Jurkat, Clone E6-1 (cell line): ENCODE measurements around the gene WNT3.
"Not testable (repeated sequence)": the region's sequence is repeated elsewhere in the genome, so short reads cannot be mapped to it uniquely, and the experiment has no call there.

Source experiments
- DNase-seq: peaks from one replicate; pipeline ENCODE4 v3.0.0-alpha.2; 2011; ENCODE audit warnings: low read depth, low spot score
- H3K4me3 ChIP-seq: 2 replicates; pipeline ENCODE4 v1.5.1; 2011; ENCODE audit warnings: mild to moderate bottlenecking, low read length, control low read depth, moderate library complexity

The WNT3 gene

GRCh38 chr17:46817151-46817900 is 1.2 kb downstream of the WNT3 start:
- no peak overlapping the region for H3K4me3 ChIP-seq
- no peak for DNase-seq

DNA sequence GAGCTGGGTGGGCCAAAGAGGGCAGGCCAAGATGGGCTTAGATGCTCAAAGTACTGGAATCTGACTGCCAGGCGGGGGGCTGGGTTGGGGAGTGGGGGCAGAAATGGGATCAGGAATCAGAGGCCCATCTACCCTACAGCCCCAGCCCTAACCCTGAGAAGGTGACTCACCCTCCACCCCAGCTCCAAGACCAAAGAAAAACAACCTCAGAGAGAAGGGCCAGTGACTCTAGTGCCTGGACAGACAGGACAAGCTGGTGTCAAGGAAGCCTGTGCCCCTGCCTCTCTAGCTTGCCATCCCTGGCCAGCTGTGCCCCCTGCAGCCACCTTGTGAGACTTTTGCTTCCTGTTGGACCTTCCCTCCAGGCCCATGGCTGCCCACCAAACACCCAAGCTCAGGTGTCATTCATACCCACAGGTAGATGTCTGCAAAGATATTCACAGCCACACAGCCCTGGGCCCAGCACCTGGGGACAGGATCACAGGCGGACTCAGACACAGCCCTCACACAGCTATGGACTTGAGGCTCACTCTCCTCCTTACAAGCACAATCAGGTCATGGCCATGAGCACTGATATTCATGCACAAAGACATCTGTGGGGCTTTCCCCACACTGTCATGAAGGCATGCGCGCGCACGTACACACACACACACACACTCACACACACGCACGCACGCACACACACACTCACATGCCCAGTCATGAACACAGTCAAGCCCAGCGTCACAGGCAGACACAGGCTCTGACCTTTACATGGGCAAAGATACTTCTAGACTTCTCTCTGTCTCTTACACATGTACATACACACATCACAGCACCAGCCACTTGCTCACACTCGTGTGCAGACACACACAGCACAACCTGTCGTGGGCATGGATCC is 2.8 kb downstream of the WNT3 start:
- no peak overlapping the region for H3K4me3 ChIP-seq
- no peak for DNase-seq

DNA sequence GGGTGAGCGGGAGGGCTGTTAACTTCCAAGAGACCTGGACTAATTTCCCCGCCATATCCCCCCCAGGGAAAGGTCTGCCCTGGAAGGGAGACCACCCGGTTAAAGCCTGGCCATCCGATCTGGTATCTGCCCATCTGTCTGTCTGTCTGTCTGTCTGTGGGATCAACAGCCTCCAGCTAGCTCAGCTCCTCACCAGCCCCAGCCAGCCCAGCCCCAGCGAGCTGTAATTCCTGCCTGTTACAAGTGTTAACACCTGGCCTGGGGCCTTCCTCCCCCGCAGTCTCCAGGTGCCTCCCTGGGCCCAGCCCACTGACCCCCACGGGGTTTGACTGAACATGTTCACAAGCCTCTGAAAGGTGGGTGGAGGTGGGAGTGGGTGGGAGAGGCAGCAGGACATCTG is 4.0 kb downstream of the WNT3 start:
- DNase-seq = no peak
- no peak overlapping the region for H3K4me3 ChIP-seq

DNA sequence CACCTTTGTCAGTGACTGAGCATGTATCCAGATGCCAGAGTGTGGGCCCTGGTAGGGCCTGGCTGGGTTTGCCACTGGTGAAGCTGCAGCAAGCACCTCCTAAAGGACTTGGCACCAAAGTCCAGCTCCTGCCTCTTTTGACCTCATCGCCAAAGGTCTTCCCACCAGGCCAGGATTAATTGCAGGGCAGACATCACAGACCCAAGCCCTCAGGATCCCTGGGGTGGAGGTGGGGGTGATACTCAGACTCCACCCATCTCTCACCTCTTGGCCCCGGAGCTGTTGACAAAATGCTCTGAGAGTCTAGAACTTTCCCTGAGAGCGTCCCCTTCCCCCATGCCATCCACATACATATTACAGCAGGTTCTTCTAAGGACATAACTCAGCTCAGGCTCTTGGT is 4.6 kb downstream of the WNT3 start:
- DNase-seq = no peak

GRCh38 chr17:46812624-46813318 is 5.7 kb downstream of the WNT3 start:
- no peak for DNase-seq

More for the DNA sequence above, 4.6 kb downstream of the WNT3 start:
- no peak overlapping the region for H3K4me3 ChIP-seq

GRCh38 chr17:46811978-46812583 is 6.4 kb downstream of the WNT3 start:
- no peak for DNase-seq
- no peak overlapping the region for H3K4me3 ChIP-seq

More at GRCh38 chr17:46812624-46813318, 5.7 kb downstream of the WNT3 start:
- H3K4me3 ChIP-seq = no peak overlapping the region

DNA sequence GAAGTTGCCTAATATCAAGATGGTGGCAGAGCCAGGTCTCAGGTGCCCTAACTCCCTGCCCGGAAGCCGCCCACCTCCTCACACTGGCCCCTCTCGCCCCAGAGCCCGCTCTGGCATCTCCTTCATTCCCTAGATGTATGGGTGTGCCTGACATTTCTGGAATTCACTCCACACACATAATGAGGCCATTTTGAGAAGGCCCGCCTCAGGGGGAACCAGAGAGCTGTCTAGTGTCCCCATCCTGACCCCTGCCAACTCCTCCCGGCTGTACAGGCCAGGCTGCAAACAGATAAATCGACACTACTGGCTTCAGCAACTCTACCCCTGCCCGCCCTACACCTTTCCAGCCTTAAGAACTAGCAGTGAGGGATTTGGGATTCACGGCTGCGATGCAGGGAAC is 7.7 kb downstream of the WNT3 start:
- DNase-seq = no peak
- no peak overlapping the region for H3K4me3 ChIP-seq

DNA sequence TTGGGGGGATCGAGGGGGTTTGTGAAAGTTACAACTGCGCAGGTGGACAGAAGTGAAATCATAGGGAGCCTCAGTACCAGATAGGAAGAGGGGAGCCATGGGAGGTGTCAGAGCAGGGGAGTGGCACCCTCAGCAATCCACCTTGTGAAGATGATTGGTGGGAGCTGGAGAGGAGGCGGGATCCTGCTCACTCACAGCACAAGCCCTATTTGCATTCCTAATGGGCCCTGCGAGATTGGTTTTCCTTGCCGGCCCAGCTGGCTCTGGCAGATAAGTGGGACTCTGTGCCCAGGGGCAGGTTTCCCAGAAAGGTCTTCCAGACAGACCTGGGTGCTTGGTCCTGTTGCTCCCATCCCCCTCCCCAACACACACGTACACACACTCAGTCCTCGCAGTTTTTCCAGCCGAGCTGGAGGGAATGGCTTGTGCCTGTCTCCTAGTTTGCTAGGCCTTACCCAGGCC is 9.4 kb downstream of the WNT3 start:
- DNase-seq = no peak

DNA sequence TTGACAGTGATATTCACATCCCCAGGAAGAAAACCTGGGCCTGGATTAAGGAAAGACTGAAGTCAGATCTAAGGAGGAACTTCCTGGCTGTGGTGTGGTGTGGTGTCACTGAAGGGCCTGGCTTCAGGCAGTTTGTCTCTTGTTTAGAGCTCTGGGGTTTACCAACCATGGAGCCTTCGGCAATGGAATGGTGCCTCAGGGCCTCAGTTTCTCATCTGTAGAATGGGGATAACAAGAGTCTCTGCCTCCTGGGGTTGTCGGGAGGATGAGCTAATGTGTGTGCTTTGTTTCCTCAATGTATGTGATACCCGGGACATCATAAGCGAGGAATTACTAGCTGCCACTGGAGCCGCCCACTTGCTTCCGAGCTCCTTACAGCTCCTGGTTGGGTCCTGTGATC is 12.7 kb downstream of the WNT3 start:
- no peak for DNase-seq
- no peak overlapping the region for H3K4me3 ChIP-seq

More for the DNA sequence above, 9.4 kb downstream of the WNT3 start:
- H3K4me3 ChIP-seq = no peak overlapping the region

DNA sequence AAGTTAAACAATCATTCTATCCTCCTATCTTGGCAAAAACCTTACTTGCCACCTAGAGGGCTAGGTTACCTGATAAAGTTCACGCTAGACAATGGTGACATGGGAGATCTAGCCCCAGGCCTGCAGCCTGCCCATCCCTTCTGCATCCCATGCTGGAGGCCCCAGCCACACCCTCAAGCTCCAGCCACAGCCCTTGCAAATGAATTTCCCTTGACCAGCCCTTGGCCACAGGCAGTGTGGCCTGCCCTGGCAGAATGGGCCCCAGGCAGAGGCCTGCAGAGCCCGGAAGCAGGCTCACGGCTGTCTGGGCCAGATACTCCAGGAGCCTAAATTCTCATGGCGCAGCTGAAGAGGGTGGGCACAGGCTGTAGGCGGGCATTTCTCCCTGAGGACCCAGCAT is 14.9 kb downstream of the WNT3 start:
- no peak for DNase-seq

GRCh38 chr17:46802800-46803199 is 15.7 kb downstream of the WNT3 start:
- H3K4me3 ChIP-seq = no peak overlapping the region
- DNase-seq = no peak

More for the DNA sequence above, 14.9 kb downstream of the WNT3 start:
- H3K4me3 ChIP-seq = no peak overlapping the region

- DNase-seq = no peak
- H3K4me3 ChIP-seq = no peak overlapping the region
Measured at GRCh38 chr17:46800573-46800972, 17.9 kb downstream of the WNT3 start.

- no peak overlapping the region for H3K4me3 ChIP-seq
- no peak for DNase-seq
Measured at GRCh38 chr17:46796956-46797530, 21.4 kb downstream of the WNT3 start.

DNA sequence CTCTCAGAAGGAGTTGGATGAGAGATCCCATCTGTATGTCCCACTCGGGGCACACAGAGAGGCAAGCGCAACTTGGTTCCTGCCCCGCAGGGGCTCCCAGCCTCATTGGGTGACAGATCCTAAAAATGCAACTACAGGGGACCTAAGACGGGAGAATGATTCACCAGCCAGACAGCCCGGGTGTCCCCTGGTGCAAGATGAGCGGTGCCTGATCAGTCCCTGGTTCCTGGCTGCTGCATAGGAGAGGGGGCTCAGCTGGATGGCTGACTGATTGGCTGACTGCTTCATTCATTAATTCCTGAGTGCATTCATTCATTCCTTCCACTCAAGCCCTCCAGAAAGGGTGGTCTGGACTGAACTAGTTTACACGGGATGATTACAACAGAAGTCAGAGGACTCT is 22.0 kb downstream of the WNT3 start:
- no peak overlapping the region for H3K4me3 ChIP-seq
- no peak for DNase-seq

- H3K4me3 ChIP-seq = no peak overlapping the region
Measured at GRCh38 chr17:46796084-46796483, 22.4 kb downstream of the WNT3 start.

GRCh38 chr17:46795379-46795952 is 23.0 kb downstream of the WNT3 start:
- DNase-seq = no peak
- no peak overlapping the region for H3K4me3 ChIP-seq

More at GRCh38 chr17:46796084-46796483, 22.4 kb downstream of the WNT3 start:
- DNase-seq = no peak

DNA sequence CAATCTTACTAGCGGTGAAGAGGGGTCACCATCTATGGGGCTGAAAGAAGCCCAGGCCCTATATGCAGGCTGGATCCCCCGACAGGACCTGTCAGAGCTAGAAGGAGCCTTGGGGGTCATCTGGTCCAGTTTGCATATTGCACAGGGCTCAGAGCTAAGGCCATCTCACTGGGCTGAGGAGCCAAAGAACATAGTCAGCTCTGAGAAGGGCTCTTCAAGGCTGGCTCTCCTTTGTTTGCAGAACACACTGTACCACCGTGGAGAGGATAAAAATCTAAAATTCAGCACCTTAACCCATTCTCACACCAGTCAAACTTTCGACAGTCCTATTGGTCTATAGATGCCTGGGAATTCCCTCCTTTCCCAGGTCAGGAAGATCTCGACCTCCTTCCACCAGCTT is 24.2 kb downstream of the WNT3 start:
- H3K4me3 ChIP-seq = no peak overlapping the region
- DNase-seq = no peak

GRCh38 chr17:46793541-46793940 is 25.0 kb downstream of the WNT3 start:
- DNase-seq = no peak
- H3K4me3 ChIP-seq = no peak overlapping the region

DNA sequence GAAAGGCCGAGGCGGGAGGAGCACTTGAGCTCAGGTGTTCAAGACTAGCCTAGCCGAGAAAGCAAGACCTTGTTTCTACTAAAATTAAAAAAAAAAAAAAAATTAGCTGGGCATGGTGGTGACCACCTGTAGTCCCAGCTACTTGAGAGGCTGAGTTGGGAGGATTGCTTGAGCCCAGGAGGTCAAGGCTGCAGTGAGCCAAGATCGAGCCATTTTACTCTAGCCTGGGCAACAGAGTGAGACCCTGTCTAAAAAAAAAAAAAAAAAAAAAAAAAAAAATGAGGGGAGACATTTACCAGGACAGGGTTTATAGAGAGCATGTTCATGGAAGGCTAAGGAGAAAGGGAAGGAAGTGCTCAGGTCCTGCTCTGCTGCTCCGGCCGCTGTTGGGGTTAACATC is 25.5 kb downstream of the WNT3 start:
- not testable (repeated sequence) for H3K4me3 ChIP-seq, DNase-seq
